Lung (tissue), 12 donors: ENCODE data around the gene MAP4K1. TPM values are rescaled to one million over a fixed set of nuclear protein-coding genes. Genes with fewer than 3 reads are reported as not detected.

Source experiments
- ATAC-seq: fragments of 200-7000 bp; cut with Tn5 transposase; one replicate; pipeline ENCODE4 v1.9.1; 2020; ENCODE audit warnings: moderate number of reproducible peaks; ENCODE audit not compliant: insufficient read depth, low FRiP score
- DNase-seq, 3 donors: peaks; one replicate each; pipeline ENCODE4 v3.0.0-alpha.2; 2013 to 2017
- H3K27ac ChIP-seq, 2 donors: one replicate each; pipeline ENCODE4 v1.5.1; 2013; ENCODE audit warnings: mild to moderate bottlenecking in 2 of 2, moderate library complexity in 2 of 2, control low read depth in 1 of 2, inconsistent platforms in 1 of 2, low read depth in 1 of 2, low read length in 1 of 2
- H3K27me3 ChIP-seq, 3 donors: one replicate each; pipeline ENCODE4 v1.5.1; 2013; ENCODE audit warnings: low read length in 2 of 3; ENCODE audit not compliant: control insufficient read depth in 3 of 3, insufficient read depth in 3 of 3
- H3K36me3 ChIP-seq, 4 donors: one replicate each; pipeline ENCODE4 v1.5.1; 2013; ENCODE audit warnings: low read length in 4 of 4, mild to moderate bottlenecking in 1 of 4, moderate library complexity in 1 of 4; ENCODE audit not compliant: control insufficient read depth in 4 of 4, insufficient read depth in 4 of 4
- H3K4me1 ChIP-seq, 5 donors: one replicate each; pipeline ENCODE4 v1.5.1; 2013; ENCODE audit warnings: low read length in 5 of 5, mild to moderate bottlenecking in 2 of 5, moderate library complexity in 1 of 5; ENCODE audit not compliant: control insufficient read depth in 5 of 5, insufficient read depth in 5 of 5
- H3K4me3 ChIP-seq: one replicate; pipeline ENCODE4 v1.5.1; 2013; ENCODE audit warnings: mild to moderate bottlenecking, control low read depth, moderate library complexity
- H3K9ac ChIP-seq, 2 donors: one replicate each; pipeline ENCODE4 v1.5.1; 2013; ENCODE audit warnings: low read length in 2 of 2, control low read depth in 1 of 2; ENCODE audit not compliant: insufficient read depth in 1 of 2
- H3K9me3 ChIP-seq, 4 donors: one replicate each; pipeline ENCODE4 v1.5.1; 2013; ENCODE audit warnings: low read length in 3 of 4, mild to moderate bottlenecking in 1 of 4, moderate library complexity in 1 of 4; ENCODE audit not compliant: control insufficient read depth in 4 of 4, insufficient read depth in 3 of 4
- CTCF ChIP-seq: IDR thresholded peaks from 2 replicates; pipeline ENCODE4 v1.5.1; 2012; ENCODE audit warnings: mild to moderate bottlenecking; ENCODE audit errors: control extremely low read depth, extremely low read depth
- whole genome bisulfite sequencing, 2 donors: extraction: QIAGEN DNeasy Blood & Tissue Kit; methylation state at CpG; one replicate each; pipeline ENCODE4 v1.1.7; 2013; 5-methylcytosine and 5-hydroxymethylcytosine counted together
- polyA plus RNA-seq, 2 donors: library from polyadenylated mRNA; stranded (reverse); fragments of 200-250 nt; gene quantifications; one replicate each; pipeline ENCODE4 v1.2.1, GENCODE V29; 2013
- total RNA-seq, 2 donors: library from RNA; depleted of rRNA in 1 of 2; stranded (reverse); fragments of >200 nt in 1 of 2; gene quantifications; one replicate each; pipeline ENCODE4 v1.2.1, GENCODE V29; 2014 to 2021
- donor health status: control.
- donor health status: control.
- donor health status: Bipolar disorder and iron deficiency.
- donor health status: healthy.
- donor health status: DM: yes; HTN: yes; CAD: no.

MAP4K1 gene
- total and polyA plus RNA-seq, 4 donors = 4.0 to 13.1 (median 8.4) TPM

GRCh38 chr19:38647966-38648768, 30.4 kb upstream of the MAP4K1 start:
- peak overlapping the region; percentile 96 for H3K4me3 ChIP-seq
- H3K4me1 ChIP-seq = peaks cover 13 to 45% (median 18%) of the 10 kb centered on the region in 5 donors
- no peaks in the 10 kb centered on the region for H3K36me3 ChIP-seq
- H3K9me3 ChIP-seq = no peaks in the 10 kb centered on the region
- TF ChIP-seq CTCF = no peak
- peak in 2 of 3 donors; percentile 39 to 53 for DNase-seq
- H3K27ac ChIP-seq = peak overlapping the region; percentile 97 to 99
- H3K27me3 ChIP-seq = no peaks in the 10 kb centered on the region
- H3K9ac ChIP-seq = peak overlapping the region; percentile 83 to 84
- WGBS, 2 donors = 1% methylated on average over 19 of the region's 19 CpGs
- no peak for ATAC-seq

GRCh38 chr19:38647368-38647965, 29.7 kb upstream of the MAP4K1 start, which contains the start of gene ACTN4:
ACTN4 (plus strand) TSS chr19:38647649; CDS start chr19:38647746, 97 bp downstream.
- Histone ChIP-seq H3K36me3 (no peaks in the 10 kb centered on the region), H3K4me3 (peak within 1 kb of the TSS; percentile 96), H3K9me3 (no peaks in the 10 kb centered on the region), H3K27ac (peak within 1 kb of the TSS; percentile 97 to 99), H3K4me1 (peaks cover 9 to 38% (median 16%) of the 10 kb centered on the region in 5 donors), H3K9ac (peak within 1 kb of the TSS; percentile 83 to 84), H3K27me3 (no peaks in the 10 kb centered on the region)
- WGBS, 2 donors = 0% methylated on average over 77 of the region's 77 CpGs
- ATAC-seq = peak; percentile 84
- peak; percentile 98 to 99 (median 99) for DNase-seq
- no peak for TF ChIP-seq CTCF

- no peak for DNase-seq
- no peak overlapping the region for H3K4me3 ChIP-seq
- no peak overlapping the region for H3K9ac ChIP-seq
- H3K36me3 ChIP-seq = no peaks in the 10 kb centered on the region
- ATAC-seq = no peak
- WGBS, 2 donors = 91 to 92% methylated on average over 8 of the region's 8 CpGs
- no peak for TF ChIP-seq CTCF
- H3K4me1 ChIP-seq = peaks cover 0 to 10% (median 6%) of the 10 kb centered on the region in 5 donors
- H3K27ac ChIP-seq = no peak overlapping the region
- H3K9me3 ChIP-seq = no peaks in the 10 kb centered on the region
- no peaks in the 10 kb centered on the region for H3K27me3 ChIP-seq
Observed at GRCh38 chr19:38644719-38645118, 27.0 kb upstream of the MAP4K1 start.
